ENCODE measurements around the gene HVCN1.

HVCN1 gene

DNA sequence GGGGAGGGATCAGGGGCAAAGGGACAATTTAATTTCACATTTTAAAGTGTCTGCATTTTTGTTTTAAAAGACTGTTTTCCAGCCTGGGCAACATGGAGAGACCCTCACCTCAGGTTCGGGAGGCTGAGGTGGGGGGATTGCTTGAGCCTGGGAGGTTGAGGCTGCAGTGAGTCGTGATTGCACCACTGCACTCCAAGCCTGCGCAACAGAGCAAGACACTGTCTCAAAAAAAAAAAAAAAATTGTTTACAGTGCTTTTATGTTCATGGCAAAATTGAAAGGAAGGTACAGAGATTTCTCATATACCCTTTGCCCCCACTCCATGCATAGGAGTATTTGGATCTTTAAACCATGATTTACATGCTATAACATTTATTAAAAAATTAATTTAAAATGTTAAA lies 16.4 kb upstream of the HVCN1 start:
- no peak for TF ChIP-seq CTCF (IDR thresholded peaks at IDR 0.05; ENCODE audit: low read depth, low read length, missing control alignments)
- H3K27ac ChIP-seq = no peak overlapping the region
- in situ Hi-C loops (cut with HindIII; ENCODE audit: low pct_ligation_motif_present, low sequenced_read_pairs) = no loop called here
- no peaks in the 10 kb centered on the region for H3K27me3 ChIP-seq (replicated peaks)
- H3K4me3 ChIP-seq (ENCODE audit: low read depth, low read length) = no peak overlapping the region
- no peak for DNase-seq
- no peaks in the 10 kb centered on the region for H3K36me3 ChIP-seq (replicated peaks)

DNA sequence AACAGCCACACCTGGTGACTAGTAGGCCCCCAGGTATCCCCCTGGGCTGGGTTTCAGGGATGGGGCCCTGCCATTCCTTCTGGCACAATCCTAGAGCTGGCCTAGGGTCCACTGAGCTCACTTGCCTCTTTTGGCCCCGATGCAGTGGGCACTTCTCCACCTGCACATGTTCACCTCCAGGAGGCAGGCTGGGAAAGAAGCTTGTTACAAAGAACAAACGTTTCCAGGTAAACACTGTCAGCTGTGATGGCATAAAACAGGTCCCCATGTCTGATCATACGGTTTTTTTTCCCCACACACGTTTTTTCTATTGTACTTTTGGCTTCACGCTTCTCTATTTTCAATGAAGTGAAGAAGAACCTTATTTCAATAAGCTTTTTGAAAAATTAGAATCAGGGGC lies 15.8 kb upstream of the HVCN1 start:
- no peak for DNase-seq
- no peaks in the 10 kb centered on the region for H3K36me3 ChIP-seq (replicated peaks)
- no peaks in the 10 kb centered on the region for H3K27me3 ChIP-seq (replicated peaks)
- H3K27ac ChIP-seq = no peak overlapping the region
- no peak overlapping the region for H3K4me3 ChIP-seq (ENCODE audit: low read depth, low read length)
- peak; percentile 39 for TF ChIP-seq CTCF (IDR thresholded peaks at IDR 0.05; ENCODE audit: low read depth, low read length, missing control alignments)
- in situ Hi-C loops (cut with HindIII; ENCODE audit: low pct_ligation_motif_present, low sequenced_read_pairs) = no loop called here

DNA sequence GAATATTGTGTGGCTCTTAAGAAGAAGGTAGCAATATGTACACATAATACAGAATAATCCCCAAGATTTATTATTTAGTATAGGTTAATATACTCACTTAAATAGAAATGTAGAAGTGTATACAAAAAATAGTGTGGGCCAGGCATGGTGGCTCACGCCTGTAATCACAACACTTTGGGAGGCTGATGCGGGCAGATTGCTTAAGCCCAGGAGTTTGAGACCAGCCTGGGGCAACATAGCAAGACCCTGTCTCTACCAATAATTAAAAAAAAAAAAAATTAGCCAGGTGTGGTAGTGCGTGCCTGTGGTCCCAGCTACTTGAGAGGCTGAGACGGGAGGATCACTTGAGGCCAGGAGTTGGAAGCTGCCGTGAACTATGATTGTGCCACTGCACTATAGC lies 15.3 kb upstream of the HVCN1 start:
- TF ChIP-seq CTCF (IDR thresholded peaks at IDR 0.05; ENCODE audit: low read depth, low read length, missing control alignments) = no peak
- no peak overlapping the region for H3K27ac ChIP-seq
- H3K27me3 ChIP-seq (replicated peaks) = no peaks in the 10 kb centered on the region
- in situ Hi-C loops (cut with HindIII; ENCODE audit: low pct_ligation_motif_present, low sequenced_read_pairs) = no loop called here
- no peaks in the 10 kb centered on the region for H3K36me3 ChIP-seq (replicated peaks)
- no peak for DNase-seq
- no peak overlapping the region for H3K4me3 ChIP-seq (ENCODE audit: low read depth, low read length)

GRCh38 chr12:110702081-110702480 lies 13.2 kb upstream of the HVCN1 start:
- Histone ChIP-seq H3K27ac (no peak overlapping the region), H3K27me3 (replicated peaks) (no peaks in the 10 kb centered on the region), H3K4me3 (ENCODE audit: low read depth, low read length) (no peak overlapping the region), H3K36me3 (replicated peaks) (no peaks in the 10 kb centered on the region)
- in situ Hi-C loops (cut with HindIII; ENCODE audit: low pct_ligation_motif_present, low sequenced_read_pairs) = no loop called here
- no peak for TF ChIP-seq CTCF (IDR thresholded peaks at IDR 0.05; ENCODE audit: low read depth, low read length, missing control alignments)
- DNase-seq = no peak

DNA sequence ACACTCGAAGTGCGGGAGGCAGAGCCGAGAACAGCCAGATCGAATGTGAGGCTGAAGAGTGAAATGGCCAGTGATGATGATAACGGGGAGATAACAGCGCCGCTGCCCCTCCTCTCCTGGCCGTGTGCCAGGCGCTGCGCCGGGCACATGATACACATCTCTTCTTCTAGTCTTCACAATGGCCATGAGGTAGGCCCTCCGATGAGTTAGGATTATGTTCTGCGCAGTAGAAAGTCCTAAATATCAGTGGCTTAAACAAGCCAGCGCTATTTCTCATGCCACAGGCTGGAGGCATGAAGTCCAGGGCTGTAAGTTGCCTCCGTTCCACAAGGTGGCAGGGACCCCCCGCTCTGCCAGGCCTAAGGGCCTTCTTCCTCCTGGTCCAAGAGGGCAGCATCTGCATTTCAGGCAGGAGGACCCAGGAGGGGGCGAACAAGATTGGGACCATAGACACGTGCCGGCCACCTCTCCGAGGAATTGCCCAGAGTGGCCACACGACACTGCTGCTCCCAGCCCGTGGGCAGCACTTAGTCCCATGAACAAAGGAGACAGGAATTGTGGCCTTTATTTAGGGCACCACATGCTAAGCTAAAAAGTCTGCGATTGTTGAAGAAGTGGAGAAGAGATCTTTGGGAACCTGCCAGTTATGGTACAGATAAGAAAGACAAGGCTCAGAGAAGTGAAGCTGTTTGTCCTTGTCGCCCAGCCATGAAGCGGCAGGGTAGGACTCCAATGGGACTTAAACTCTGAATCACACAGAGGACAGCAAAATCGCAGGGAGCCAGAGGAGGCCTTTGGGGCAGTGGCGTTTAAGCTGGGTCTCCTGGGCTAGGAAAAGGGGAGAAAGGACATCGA lies 10.9 kb upstream of the HVCN1 start:
- H3K27ac ChIP-seq = no peak overlapping the region
- no peaks in the 10 kb centered on the region for H3K27me3 ChIP-seq (replicated peaks)
- in situ Hi-C loops (cut with HindIII; ENCODE audit: low pct_ligation_motif_present, low sequenced_read_pairs) = no loop called here
- no peak for TF ChIP-seq CTCF (IDR thresholded peaks at IDR 0.05; ENCODE audit: low read depth, low read length, missing control alignments)
- DNase-seq = no peak
- H3K4me3 ChIP-seq (ENCODE audit: low read depth, low read length) = no peak overlapping the region
- H3K36me3 ChIP-seq (replicated peaks) = no peaks in the 10 kb centered on the region
